Progenitor cell of endocrine pancreas (in vitro differentiated cells): ENCODE data around the gene CPNE6. TPM values are rescaled to one million over a fixed set of nuclear protein-coding genes. Genes with fewer than 3 reads are reported as not detected.
A peak's percentile ranks its signal among the peaks of the same experiment; 100 is the strongest.

ENCODE experiments used
- DNase-seq: peaks from one replicate; pipeline ENCODE4 v3.0.0; 2021; ENCODE audit warnings: low spot score; ENCODE audit not compliant: unreplicated experiment
- H3K27ac Mint-ChIP-seq: 2 replicates; pipeline ENCODE4 v1.8.0; 2021; ENCODE audit warnings: mild to moderate bottlenecking, moderate library complexity, mixed read lengths
- H3K27me3 Mint-ChIP-seq: 2 replicates; pipeline ENCODE4 v1.8.0; 2021; ENCODE audit warnings: mixed read lengths
- H3K36me3 Mint-ChIP-seq: 2 replicates; pipeline ENCODE4 v1.8.0; 2022; ENCODE audit warnings: mixed read lengths; ENCODE audit not compliant: insufficient read depth
- H3K4me1 Mint-ChIP-seq: 2 replicates; pipeline ENCODE4 v1.8.0; 2021; ENCODE audit warnings: low read depth, mixed read lengths
- H3K4me3 Mint-ChIP-seq: 2 replicates; pipeline ENCODE4 v1.8.0; 2021; ENCODE audit warnings: low read depth, mild to moderate bottlenecking, moderate library complexity, mixed read lengths
- H3K9me3 Mint-ChIP-seq: 2 replicates; pipeline ENCODE4 v1.8.0; 2021; ENCODE audit warnings: low read depth, mixed read lengths
- CTCF ChIP-seq: fragments of 200-600 bp; sonication (generic); IDR thresholded peaks from one replicate; pipeline ENCODE4 v1.5.0; 2021; ENCODE audit warnings: antibody characterized with exemption, mild to moderate bottlenecking; ENCODE audit not compliant: unreplicated experiment
- total RNA-seq: library from RNA; stranded (reverse); gene quantifications from 2 replicates; pipeline ENCODE4 v1.2.1, GENCODE V29; 2021

CPNE6 gene
- total RNA-seq, 1 donor from 2014 or later = not detected

- Mint-ChIP-seq H3K4me3 (peak overlapping the region; percentile 76), H3K36me3 (no peaks in the 10 kb centered on the region), H3K9me3 (no peaks in the 10 kb centered on the region), H3K27ac (peak overlapping the region; percentile 75), H3K27me3 (peaks cover 53% of the 10 kb centered on the region), H3K4me1 (peaks cover 6% of the 10 kb centered on the region)
- TF ChIP-seq CTCF = no peak
- no peak for DNase-seq
Observed at GRCh38 chr14:24081739-24082211, 10.4 kb downstream of the CPNE6 start.

- no peaks in the 10 kb centered on the region for H3K36me3 Mint-ChIP-seq
- peak overlapping the region; percentile 76 for H3K4me3 Mint-ChIP-seq
- no peaks in the 10 kb centered on the region for H3K9me3 Mint-ChIP-seq
- DNase-seq = no peak
- H3K4me1 Mint-ChIP-seq = peaks cover 6% of the 10 kb centered on the region
- no peak for TF ChIP-seq CTCF
- H3K27me3 Mint-ChIP-seq = peaks cover 58% of the 10 kb centered on the region
- no peak overlapping the region for H3K27ac Mint-ChIP-seq
Observed at GRCh38 chr14:24082411-24083080, 11.2 kb downstream of the CPNE6 start.

- H3K9me3 Mint-ChIP-seq = no peaks in the 10 kb centered on the region
- H3K4me3 Mint-ChIP-seq = no peak overlapping the region
- TF ChIP-seq CTCF = no peak
Observed at GRCh38 chr14:24083462-24083861, 12.1 kb downstream of the CPNE6 start.

GRCh38 chr14:24084440-24084839 lies 13.1 kb downstream of the CPNE6 start:
- Mint-ChIP-seq H3K27me3 (peaks cover 52% of the 10 kb centered on the region), H3K4me3 (no peak overlapping the region), H3K36me3 (no peaks in the 10 kb centered on the region), H3K9me3 (no peaks in the 10 kb centered on the region), H3K4me1 (peaks cover 6% of the 10 kb centered on the region), H3K27ac (no peak overlapping the region)
- no peak for DNase-seq
- TF ChIP-seq CTCF = no peak

More at GRCh38 chr14:24083462-24083861, 12.1 kb downstream of the CPNE6 start:
- DNase-seq = no peak
- Mint-ChIP-seq H3K4me1 (peaks cover 6% of the 10 kb centered on the region), H3K27ac (no peak overlapping the region), H3K27me3 (peaks cover 58% of the 10 kb centered on the region), H3K36me3 (no peaks in the 10 kb centered on the region)

DNA sequence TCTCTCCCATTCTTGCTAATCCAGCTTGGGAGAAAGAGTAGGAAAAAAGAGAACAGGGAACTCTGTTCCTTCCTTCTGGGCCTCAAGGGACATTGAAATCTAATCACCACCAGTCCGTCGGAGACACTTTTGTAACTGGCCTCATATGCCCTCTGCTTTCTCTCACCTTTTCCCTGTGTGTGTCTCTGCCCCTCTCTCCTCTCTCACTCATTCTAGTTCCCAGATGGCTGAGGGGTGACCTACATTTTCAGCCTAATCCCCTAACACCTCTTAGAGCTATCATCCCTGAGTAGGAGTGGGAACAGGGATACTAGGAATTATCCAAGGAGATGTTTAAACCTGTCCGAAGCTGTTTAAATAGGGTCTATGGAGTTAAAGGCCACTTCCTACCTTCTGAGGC lies 13.9 kb downstream of the CPNE6 start:
- Mint-ChIP-seq H3K27me3 (peaks cover 45% of the 10 kb centered on the region), H3K36me3 (no peaks in the 10 kb centered on the region), H3K4me1 (peaks cover 6% of the 10 kb centered on the region), H3K4me3 (no peak overlapping the region), H3K27ac (no peak overlapping the region), H3K9me3 (no peaks in the 10 kb centered on the region)
- no peak for TF ChIP-seq CTCF
- no peak for DNase-seq
